Activated CD8-positive, alpha-beta T cell treated with anti-CD3 and anti-CD28 coated beads, Interleukin-2, amount 10 ng/mL, durations not matched to agents 7 days and 5 days (primary cell): ENCODE measurements around the gene ADORA3. TPM values are rescaled to one million over a fixed set of nuclear protein-coding genes. Genes with fewer than 3 reads are reported as not detected.

Experiments used
- ATAC-seq: fragments of 150-1000 bp; cut with Tn5 transposase; one replicate; pipeline ENCODE4 v1.10.0; 2021; ENCODE audit warnings: moderate library complexity
- CTCF ChIA-PET: fragments of 350-600 bp; sonication (Branson Sonifier 250); formaldehyde crosslinking; loops from one replicate; lab custom pipeline; 2021; ENCODE audit warnings: antibody characterized with exemption; lab: Charles Lee
- POLR2A ChIA-PET: fragments of 350-600 bp; sonication (Branson Sonifier 250); formaldehyde crosslinking; loops from one replicate; lab custom pipeline; 2021; ENCODE audit warnings: antibody characterized with exemption; lab: Charles Lee
- DNase-seq: peaks from one replicate; pipeline ENCODE4 v3.0.0-alpha.2; 2020
- H3K27ac Mint-ChIP-seq: one replicate; pipeline ENCODE4 v1.8.0; 2021; ENCODE audit warnings: mild to moderate bottlenecking, mixed read lengths
- H3K27me3 Mint-ChIP-seq: one replicate; pipeline ENCODE4 v1.8.0; 2021; ENCODE audit warnings: low read depth, mixed read lengths
- H3K36me3 Mint-ChIP-seq: one replicate; pipeline ENCODE4 v1.8.0; 2021; ENCODE audit warnings: low read depth, mixed read lengths
- H3K4me1 Mint-ChIP-seq: one replicate; pipeline ENCODE4 v1.8.0; 2021; ENCODE audit warnings: low read depth, mixed read lengths
- H3K4me3 Mint-ChIP-seq: one replicate; pipeline ENCODE4 v1.8.0; 2021; ENCODE audit warnings: mild to moderate bottlenecking, mixed read lengths
- H3K9me3 Mint-ChIP-seq: one replicate; pipeline ENCODE4 v1.8.0; 2022; ENCODE audit warnings: mixed read lengths; ENCODE audit not compliant: insufficient read depth
- total RNA-seq, 2 experiments: library from RNA; stranded (reverse); gene quantifications; one replicate each; pipeline ENCODE4 v1.2.3, GENCODE V29; 2021

The ADORA3 gene
- total RNA-seq, 2 experiments from 2014 or later: 0.18 TPM; not detected in 1

DNA sequence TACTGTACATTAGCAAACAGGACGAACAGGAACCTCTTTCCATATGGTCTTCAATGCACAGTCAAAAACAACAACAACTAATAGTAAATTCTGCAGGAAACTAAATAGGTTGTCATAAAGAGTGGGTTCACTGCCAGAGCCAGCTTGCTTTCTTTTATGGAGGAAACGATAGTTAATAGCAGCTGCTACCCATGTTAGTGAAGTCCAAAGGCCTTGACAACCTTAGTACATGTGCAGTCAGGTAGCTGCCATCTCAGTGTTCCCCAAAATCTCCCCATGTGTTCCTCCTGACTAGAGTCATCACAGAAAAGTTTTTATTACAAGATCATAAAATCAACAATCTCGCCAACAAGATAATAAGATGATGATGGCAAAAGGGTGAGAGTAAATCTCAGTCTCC is 16.6 kb upstream of the ADORA3 start:
- Mint-ChIP-seq H3K27ac (no peak overlapping the region), H3K4me1 (peaks cover 38% of the 10 kb centered on the region), H3K36me3 (peaks cover 2% of the 10 kb centered on the region), H3K27me3 (no peaks in the 10 kb centered on the region), H3K4me3 (no peak overlapping the region), H3K9me3 (peaks cover 7% of the 10 kb centered on the region)
- ChIA-PET CTCF (interaction anchor here (4.5 kb wide), 1 partner anchor 12 kb away, joined by 88 read pairs; no protein-coding TSS in a partner anchor), POLR2A (interaction anchor here (0.6 kb wide), 1 partner anchor 80 kb away, joined by 3 read pairs; no protein-coding TSS in a partner anchor)
- DNase-seq (no peak), ATAC-seq (no peak)

DNA sequence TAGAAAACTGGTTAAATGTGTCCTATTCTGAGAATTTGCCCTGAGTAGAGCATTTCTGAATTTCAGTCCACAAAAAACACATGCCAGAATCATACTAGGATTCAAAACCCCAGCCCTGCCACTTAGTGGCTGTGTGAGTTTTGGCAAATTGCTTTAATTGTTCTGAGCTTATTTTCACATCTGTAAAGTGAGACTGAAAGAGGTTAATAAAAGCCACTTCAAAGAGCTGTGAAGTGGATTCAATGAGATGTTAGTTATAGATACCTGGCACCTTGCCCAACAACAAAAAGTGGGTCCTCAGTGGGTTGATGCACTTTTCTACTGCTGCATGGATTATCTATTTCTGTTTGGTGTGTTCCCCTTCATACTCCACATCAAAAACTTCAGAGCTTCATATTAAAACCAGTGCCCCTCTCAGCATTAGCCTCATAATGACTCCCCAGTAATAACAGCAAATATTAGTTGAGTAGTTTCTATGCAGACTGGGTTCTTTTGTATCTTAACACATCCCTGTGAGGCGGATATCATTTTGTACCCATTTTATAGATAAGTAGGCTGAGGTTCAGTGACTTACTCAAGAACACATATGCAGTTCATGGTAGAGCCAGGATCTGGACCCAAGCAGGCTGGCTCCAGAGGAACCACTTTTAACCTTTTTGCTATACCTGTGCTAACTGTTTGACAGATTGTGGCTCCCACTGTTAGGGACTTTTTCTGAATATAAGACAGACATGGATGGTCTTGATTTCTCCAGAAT is 14.2 kb upstream of the ADORA3 start:
- peak; percentile 49 for DNase-seq
- Mint-ChIP-seq H3K9me3 (no peaks in the 10 kb centered on the region), H3K4me1 (peaks cover 46% of the 10 kb centered on the region), H3K4me3 (peak overlapping the region; percentile 16), H3K27ac (peak overlapping the region; percentile 86), H3K36me3 (no peaks in the 10 kb centered on the region), H3K27me3 (no peaks in the 10 kb centered on the region)
- ChIA-PET CTCF (interaction anchor here (0.7 to 4.5 kb wide), 36 partner anchors 10 to 303 kb away, joined by 3 to 88 read pairs (median 5); partner anchors contain the start of genes ADORA3, ATP5PB, RAP1A and TMIGD3), POLR2A (interaction anchor here (0.6 to 3.2 kb wide), 9 partner anchors 10 to 302 kb away, joined by 3 to 31 read pairs (median 5); no protein-coding TSS in a partner anchor)
- ATAC-seq: peak; percentile 53

DNA sequence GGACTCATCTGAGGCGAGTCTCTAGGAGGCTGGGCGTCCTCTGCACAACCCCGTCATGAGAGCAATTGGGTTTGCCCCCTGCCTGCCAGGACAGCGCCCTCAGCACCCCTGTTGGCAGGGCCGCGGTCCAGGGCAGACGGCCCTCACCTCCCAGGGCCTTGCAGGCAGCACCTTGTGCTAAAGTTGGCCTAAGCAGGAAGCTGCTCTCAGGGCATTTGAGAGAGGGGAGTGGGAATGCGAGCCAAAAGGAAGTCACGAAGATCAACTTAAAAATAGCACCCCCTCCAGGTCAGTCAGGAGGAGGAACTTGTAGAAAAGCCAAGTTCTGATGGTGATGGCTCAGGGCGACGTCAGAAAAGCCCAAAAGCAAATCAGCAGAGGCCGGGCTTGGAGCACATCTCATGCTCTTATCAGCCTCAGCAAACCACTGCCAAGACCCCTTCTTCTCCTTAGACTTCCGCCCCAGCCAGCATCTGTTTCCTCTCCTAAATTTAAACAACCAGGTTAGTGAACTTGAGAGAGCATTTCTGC is 12.6 kb upstream of the ADORA3 start:
- peak; percentile 64 for ATAC-seq
- peaks cover 46% of the 10 kb centered on the region for H3K4me1 Mint-ChIP-seq
- peak overlapping the region; percentile 86 for H3K27ac Mint-ChIP-seq
- peak; percentile 71 for DNase-seq
- no peaks in the 10 kb centered on the region for H3K27me3 Mint-ChIP-seq
- POLR2A ChIA-PET: interaction anchor here (0.5 to 3.2 kb wide), 8 partner anchors 9 to 252 kb away, joined by 3 to 31 read pairs (median 6); partner anchors contain the start of gene RAP1A
- H3K36me3 Mint-ChIP-seq: no peaks in the 10 kb centered on the region
- H3K9me3 Mint-ChIP-seq: no peaks in the 10 kb centered on the region
- CTCF ChIA-PET: interaction anchor here (0.8 to 4.5 kb wide), 26 partner anchors 8 to 254 kb away, joined by 3 to 88 read pairs (median 6); partner anchors contain the start of genes ADORA3, RAP1A and TMIGD3
- peak overlapping the region; percentile 56 for H3K4me3 Mint-ChIP-seq

DNA sequence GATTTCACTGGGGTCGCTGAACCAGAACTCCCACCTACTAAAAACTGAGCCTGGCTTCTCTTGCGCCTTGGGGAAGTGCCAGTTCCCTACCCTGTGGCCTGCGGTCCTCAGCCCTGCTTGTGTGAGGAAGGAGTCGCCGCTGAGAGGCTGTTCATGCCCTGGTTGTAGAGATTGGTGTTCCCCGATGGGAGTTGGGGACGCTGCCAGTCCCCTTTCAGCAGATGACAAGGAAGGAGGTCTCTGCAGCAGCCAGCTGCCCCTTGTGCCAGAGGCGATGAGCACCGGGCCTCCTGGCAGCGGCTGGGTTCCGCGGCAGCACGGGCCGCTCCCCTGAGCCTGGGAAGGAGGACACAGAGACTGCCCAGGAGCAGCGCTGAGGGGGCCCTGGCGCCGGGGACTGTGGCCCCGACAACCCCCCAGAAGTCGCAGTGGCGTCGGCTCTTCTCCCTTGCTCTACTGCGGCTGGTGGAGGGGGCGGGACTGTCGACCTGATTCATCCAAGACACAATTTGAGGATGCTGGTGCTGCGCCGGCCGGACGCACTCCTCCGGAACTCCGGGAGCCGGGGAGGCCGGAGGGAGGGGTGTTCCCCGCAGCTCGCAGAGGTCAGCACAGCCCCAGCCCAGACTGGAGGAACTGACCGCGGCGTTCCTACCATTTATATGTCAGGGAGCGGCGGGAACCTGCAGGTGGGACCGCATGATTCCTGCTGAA is 12.0 kb upstream of the ADORA3 start:
- DNase-seq (peak; percentile 36), ATAC-seq (peak; percentile 22)
- H3K4me3 Mint-ChIP-seq: peak overlapping the region; percentile 56
- no peaks in the 10 kb centered on the region for H3K27me3 Mint-ChIP-seq
- H3K27ac Mint-ChIP-seq: peak overlapping the region; percentile 86
- no peaks in the 10 kb centered on the region for H3K36me3 Mint-ChIP-seq
- no peaks in the 10 kb centered on the region for H3K9me3 Mint-ChIP-seq
- ChIA-PET POLR2A (interaction anchor here (0.6 to 3.2 kb wide), 6 partner anchors 8 to 252 kb away, joined by 3 to 31 read pairs (median 6); no protein-coding TSS in a partner anchor), CTCF (interaction anchor here (0.9 to 4.5 kb wide), 13 partner anchors 8 to 236 kb away, joined by 3 to 88 read pairs (median 7); partner anchors contain the start of genes ADORA3 and TMIGD3)
- H3K4me1 Mint-ChIP-seq: peaks cover 46% of the 10 kb centered on the region

DNA sequence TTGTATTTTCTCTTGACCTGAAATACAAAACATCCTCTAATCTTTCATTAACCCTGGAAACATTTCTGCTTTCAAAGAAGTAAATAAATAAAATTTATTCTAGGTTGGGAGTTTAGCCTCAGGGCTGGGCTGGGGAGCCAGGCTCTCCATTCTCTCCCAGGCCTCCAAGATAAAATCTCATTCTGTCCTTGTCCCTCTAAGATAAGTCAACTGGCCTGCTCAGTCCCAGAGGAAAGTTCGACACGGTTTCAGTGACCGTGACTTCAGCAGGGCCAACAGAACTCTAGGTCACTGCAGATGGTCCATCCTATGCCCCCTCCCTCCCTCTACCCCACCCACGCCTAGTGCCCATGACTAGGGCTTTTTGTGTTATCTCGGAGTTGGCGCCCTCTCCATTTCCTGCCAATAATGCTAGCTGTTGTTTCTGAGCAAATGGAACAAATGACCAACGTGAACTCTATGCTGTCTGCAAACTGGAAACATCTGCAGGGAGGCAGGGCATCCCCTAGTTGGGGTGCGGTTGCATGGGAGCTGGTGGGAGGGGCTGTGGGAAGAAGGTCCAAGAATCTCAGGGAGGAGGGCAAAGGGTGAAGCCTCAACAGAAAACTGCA is 10.1 kb upstream of the ADORA3 start:
- POLR2A ChIA-PET: interaction anchor here (0.5 kb wide), 1 partner anchor 163 kb away, joined by 3 read pairs; no protein-coding TSS in a partner anchor
- Mint-ChIP-seq H3K27me3 (no peaks in the 10 kb centered on the region), H3K9me3 (no peaks in the 10 kb centered on the region), H3K4me1 (peaks cover 44% of the 10 kb centered on the region), H3K36me3 (no peaks in the 10 kb centered on the region), H3K27ac (no peak overlapping the region), H3K4me3 (no peak overlapping the region)
- CTCF ChIA-PET: interaction anchor here (1.0 to 1.4 kb wide), 2 partner anchors 35 to 86 kb away, joined by 3 to 4 read pairs; no protein-coding TSS in a partner anchor
- no peak for DNase-seq
- ATAC-seq: no peak

DNA sequence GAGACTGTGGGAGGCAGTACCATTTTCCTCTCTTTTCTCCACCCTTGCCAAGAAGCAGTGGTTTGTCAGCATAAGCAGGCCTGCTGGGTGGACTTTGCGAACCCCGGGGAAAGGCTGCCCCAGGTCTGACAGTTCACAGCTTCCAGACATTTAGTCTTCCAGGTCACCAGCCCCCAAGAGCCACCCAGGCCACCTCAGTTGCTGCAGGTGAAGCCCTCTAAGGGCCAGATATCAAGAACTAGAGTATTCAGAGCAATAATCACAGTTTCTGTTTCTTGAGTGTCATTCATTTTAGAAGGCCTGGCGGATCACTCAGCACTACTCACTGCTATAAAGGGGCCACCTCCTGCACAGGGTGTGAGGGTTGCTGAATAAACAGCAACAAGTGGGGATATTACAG is 9.5 kb upstream of the ADORA3 start:
- CTCF ChIA-PET: interaction anchor here (1.7 kb wide), 1 partner anchor 36 kb away, joined by 5 read pairs; no protein-coding TSS in a partner anchor
- Mint-ChIP-seq H3K27ac (peak overlapping the region; percentile 8), H3K27me3 (no peaks in the 10 kb centered on the region), H3K4me3 (no peak overlapping the region), H3K36me3 (no peaks in the 10 kb centered on the region), H3K4me1 (peaks cover 44% of the 10 kb centered on the region), H3K9me3 (no peaks in the 10 kb centered on the region)
- DNase-seq (no peak), ATAC-seq (no peak)
- POLR2A ChIA-PET: interaction anchor here (0.5 kb wide), 1 partner anchor 163 kb away, joined by 3 read pairs; no protein-coding TSS in a partner anchor

DNA sequence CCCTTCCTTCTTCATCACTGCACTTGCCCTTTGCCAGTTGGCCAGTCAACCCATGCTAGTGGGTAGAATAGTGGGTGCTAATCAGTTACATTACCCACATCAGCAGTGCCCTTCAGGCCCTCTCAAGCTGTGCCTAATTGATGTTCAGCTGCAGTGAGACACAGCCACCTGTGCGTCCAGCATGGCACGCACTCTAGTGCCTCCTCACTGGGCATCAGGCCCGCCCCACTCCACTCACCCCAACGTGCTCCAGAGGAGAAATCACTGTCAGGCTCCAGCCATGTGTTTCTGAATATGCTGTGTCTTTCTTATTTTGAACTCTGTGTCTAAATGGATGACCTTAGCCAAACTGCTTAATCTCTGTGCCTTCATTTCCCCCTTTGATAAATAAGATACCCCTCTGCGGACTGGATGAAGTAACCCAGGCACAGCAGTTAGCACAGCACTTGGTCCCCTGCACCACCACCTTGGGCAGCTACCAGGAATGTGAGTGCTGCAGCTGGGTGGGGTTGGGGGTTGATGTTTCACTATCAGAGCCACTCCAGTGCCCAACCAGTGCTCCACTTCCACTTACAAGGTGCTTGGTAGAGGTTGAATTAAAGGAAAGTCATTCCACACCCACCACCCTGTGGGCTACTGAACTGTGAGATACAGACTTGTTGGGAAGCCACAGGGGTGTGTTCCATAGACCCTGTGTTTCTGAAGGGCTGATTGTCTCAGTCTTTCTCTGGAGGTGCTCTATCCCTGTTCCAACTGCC is 8.9 kb upstream of the ADORA3 start:
- POLR2A ChIA-PET: interaction anchor here (0.7 to 1.4 kb wide), 4 partner anchors 26 to 243 kb away, joined by 3 read pairs; no protein-coding TSS in a partner anchor
- Mint-ChIP-seq H3K9me3 (no peaks in the 10 kb centered on the region), H3K27me3 (no peaks in the 10 kb centered on the region), H3K27ac (peak overlapping the region; percentile 8), H3K4me3 (no peak overlapping the region), H3K4me1 (peaks cover 44% of the 10 kb centered on the region), H3K36me3 (no peaks in the 10 kb centered on the region)
- CTCF ChIA-PET: interaction anchor here (1.0 to 1.7 kb wide), 4 partner anchors 9 to 60 kb away, joined by 3 to 5 read pairs (median 4); partner anchors contain the start of genes ADORA3 and TMIGD3
- DNase-seq (no peak), ATAC-seq (no peak)

DNA sequence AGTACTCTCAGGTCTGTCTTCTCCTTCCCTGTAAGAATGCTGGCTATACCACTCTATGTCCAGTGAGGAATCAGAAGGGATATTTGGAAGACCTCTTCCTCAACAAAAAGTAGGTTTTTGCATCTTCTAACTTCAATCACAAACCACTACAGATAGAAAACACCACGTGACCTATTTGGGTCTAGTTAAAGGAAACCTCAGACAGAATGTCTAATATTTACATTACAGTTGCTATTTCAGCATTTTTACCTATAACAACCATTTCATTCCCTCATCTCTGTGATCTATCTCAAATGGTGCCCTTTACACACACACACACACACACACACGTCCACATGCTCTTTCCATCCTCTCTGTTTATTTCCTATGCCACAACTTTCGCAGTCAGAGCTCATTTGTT is 7.9 kb upstream of the ADORA3 start:
- DNase-seq: no peak
- Mint-ChIP-seq H3K27ac (no peak overlapping the region), H3K27me3 (no peaks in the 10 kb centered on the region), H3K36me3 (no peaks in the 10 kb centered on the region), H3K4me3 (no peak overlapping the region), H3K4me1 (peaks cover 39% of the 10 kb centered on the region), H3K9me3 (no peaks in the 10 kb centered on the region)
- no peak for ATAC-seq
- ChIA-PET CTCF (interaction anchor here (1.0 to 1.7 kb wide), 5 partner anchors 8 to 80 kb away, joined by 3 to 5 read pairs (median 4); partner anchors contain the start of genes ADORA3 and TMIGD3), POLR2A (interaction anchor here (1.0 to 1.4 kb wide), 3 partner anchors 82 to 243 kb away, joined by 3 read pairs; no protein-coding TSS in a partner anchor)

DNA sequence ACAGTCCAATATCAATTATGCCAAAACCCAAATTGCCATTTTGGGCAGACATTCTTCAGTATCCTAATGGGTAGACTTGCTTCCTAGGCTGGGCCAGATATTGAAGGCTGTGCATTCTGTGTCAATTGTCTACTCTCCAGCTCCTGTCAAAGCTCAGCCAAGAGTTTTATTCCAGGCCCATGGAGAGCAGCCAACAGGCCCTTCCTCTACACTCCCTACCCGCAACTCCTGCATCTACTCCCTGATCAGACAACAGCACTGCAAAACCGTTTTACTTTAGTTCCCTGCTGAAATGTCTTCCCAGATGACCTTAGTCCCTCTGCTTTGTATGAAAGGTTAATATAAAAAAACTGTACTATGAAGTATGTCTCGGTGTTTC is 6.6 kb upstream of the ADORA3 start:
- Mint-ChIP-seq H3K27ac (no peak overlapping the region), H3K4me3 (no peak overlapping the region), H3K4me1 (peaks cover 41% of the 10 kb centered on the region), H3K9me3 (no peaks in the 10 kb centered on the region), H3K27me3 (no peaks in the 10 kb centered on the region), H3K36me3 (no peaks in the 10 kb centered on the region)
- no peak for DNase-seq
- ChIA-PET POLR2A (no interaction called here), CTCF (interaction anchor here (1.6 to 6.7 kb wide), 13 partner anchors 8 to 258 kb away, joined by 4 to 144 read pairs (median 48); partner anchors contain the start of genes C1orf162 and RAP1A)
- ATAC-seq: no peak
